Measurements from ENCODE around the gene WNT3A.

Gene WNT3A

GRCh38 chr1:228101994-228102790, 95.4 kb downstream of the WNT3A start:
- DNase-seq, result peak; percentile 63 to 66

GRCh38 chr1:228102791-228103620, 96.2 kb downstream of the WNT3A start, which contains the start of gene C1orf35:
TSS of gene C1orf35 (minus strand) at chr1:228103325. CDS start at chr1:228103227, 98 bp downstream.
- peak; percentile 95 to 97 for DNase-seq

- DNase-seq, result no peak
Observed at GRCh38 chr1:228104526-228105269, 97.9 kb downstream of the WNT3A start.

GRCh38 chr1:228105270-228105995, 98.6 kb downstream of the WNT3A start:
- DNase-seq, result no peak

- DNase-seq, result no peak
Observed at GRCh38 chr1:228105996-228106799, 99.4 kb downstream of the WNT3A start.

GRCh38 chr1:228106800-228107054, 99.9 kb downstream of the WNT3A start:
- DNase-seq, result no peak

GRCh38 chr1:228107636-228108035, 100.8 kb downstream of the WNT3A start:
- DNase-seq, result no peak

- no peak for DNase-seq
Observed at GRCh38 chr1:228108055-228108690, 101.4 kb downstream of the WNT3A start.

GRCh38 chr1:228108742-228109072, 101.9 kb downstream of the WNT3A start:
- no peak for DNase-seq

GRCh38 chr1:228109073-228109961, 102.5 kb downstream of the WNT3A start, which contains the start of gene MRPL55:
TSS of gene MRPL55 (minus strand) at chr1:228109299. CDS start at chr1:228108260, 1,039 bp downstream.
- DNase-seq, result peak; percentile 98 to 99

- no peak for DNase-seq
Observed at GRCh38 chr1:228109962-228110488, 103.2 kb downstream of the WNT3A start.

- no peak for DNase-seq
Observed at GRCh38 chr1:228110556-228110955, 103.8 kb downstream of the WNT3A start.

Data from stimulated activated CD4-positive, alpha-beta T cell treated with anti-CD3 and anti-CD28 coated beads, Interleukin-2, amount 100 ng/mL, for 24 hours (primary cell).